ENCODE measurements around the gene FBRSL1. TPM values are rescaled to one million over a fixed set of nuclear protein-coding genes. Genes with fewer than 3 reads are reported as not detected.

Gene FBRSL1
- polyA plus RNA-seq, 3 donors, result 0.39 to 28.7 (median 0.74) TPM

DNA sequence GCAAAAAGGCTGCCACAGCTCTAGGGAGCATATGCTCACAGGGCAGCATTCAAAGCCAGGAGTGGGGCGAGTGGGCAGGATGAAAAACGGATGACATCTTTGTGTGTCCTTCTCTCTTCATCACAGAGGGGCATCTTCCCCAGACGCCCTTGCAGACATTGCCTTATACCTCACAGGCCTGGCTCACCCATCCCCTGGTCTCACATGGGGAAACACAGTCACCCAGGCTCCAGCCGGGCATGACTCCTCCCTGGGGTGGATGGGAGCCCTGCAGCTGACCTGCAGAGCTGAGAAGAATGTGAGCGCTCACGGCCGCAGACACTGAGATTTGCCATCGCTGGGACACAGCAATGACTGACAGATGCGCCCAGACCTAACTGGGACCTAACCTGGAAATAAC is 7.2 kb upstream of the FBRSL1 start:
- Histone ChIP-seq H3K4me2 (replicated peaks; ENCODE audit: extremely low read depth, low read length, poor library complexity, severe bottlenecking) (peak overlapping the region; percentile 52), H3K27me3 (ENCODE audit: control insufficient read depth in 2 of 2, insufficient read depth in 2 of 2, low read length in 2 of 2) (no peaks in the 10 kb centered on the region), H3K4me3 (replicated peaks in 1 of 3; ENCODE audit: low read depth in 2 of 3, low read length in 3 of 3) (no peak overlapping the region), H2AFZ (ENCODE audit: insufficient read depth, low read depth, low read length, poor library complexity, severe bottlenecking) (no peak overlapping the region), H3K36me3 (replicated peaks in 1 of 2; ENCODE audit: control insufficient read depth in 1 of 2, insufficient read depth in 2 of 2, low read length in 2 of 2) (no peaks in the 10 kb centered on the region), H3K9me3 (replicated peaks in 1 of 2; ENCODE audit: control insufficient read depth in 1 of 2, insufficient read depth in 1 of 2, low read length in 2 of 2) (peaks cover 0 to 6% of the 10 kb centered on the region in 2 donors), H3K27ac (ENCODE audit: low read depth in 1 of 2, low read length in 2 of 2) (peak overlapping the region in 1 of 2 donors; percentile 90), H4K20me1 (ENCODE audit: insufficient read depth, low read length) (no peaks in the 10 kb centered on the region), H3K9ac (ENCODE audit: insufficient read depth, low read length, poor library complexity, severe bottlenecking) (no peak overlapping the region), H3K4me1 (ENCODE audit: control insufficient read depth in 1 of 2, insufficient read depth in 2 of 2, low read length in 2 of 2) (peaks cover 50 to 62% of the 10 kb centered on the region in 2 donors), H3K79me2 (ENCODE audit: insufficient read depth, low read length) (no peaks in the 10 kb centered on the region)
- intact Hi-C loops (cut with micrococcal nuclease), result no loop called here
- H3K4me1 Mint-ChIP-seq, result peaks cover 44% of the 10 kb centered on the region
- peaks cover 0 to 7% (median 5%) of the 10 kb centered on the region in 7 donors for H3K9me3 Mint-ChIP-seq
- TF ChIP-seq, protein P1, sequence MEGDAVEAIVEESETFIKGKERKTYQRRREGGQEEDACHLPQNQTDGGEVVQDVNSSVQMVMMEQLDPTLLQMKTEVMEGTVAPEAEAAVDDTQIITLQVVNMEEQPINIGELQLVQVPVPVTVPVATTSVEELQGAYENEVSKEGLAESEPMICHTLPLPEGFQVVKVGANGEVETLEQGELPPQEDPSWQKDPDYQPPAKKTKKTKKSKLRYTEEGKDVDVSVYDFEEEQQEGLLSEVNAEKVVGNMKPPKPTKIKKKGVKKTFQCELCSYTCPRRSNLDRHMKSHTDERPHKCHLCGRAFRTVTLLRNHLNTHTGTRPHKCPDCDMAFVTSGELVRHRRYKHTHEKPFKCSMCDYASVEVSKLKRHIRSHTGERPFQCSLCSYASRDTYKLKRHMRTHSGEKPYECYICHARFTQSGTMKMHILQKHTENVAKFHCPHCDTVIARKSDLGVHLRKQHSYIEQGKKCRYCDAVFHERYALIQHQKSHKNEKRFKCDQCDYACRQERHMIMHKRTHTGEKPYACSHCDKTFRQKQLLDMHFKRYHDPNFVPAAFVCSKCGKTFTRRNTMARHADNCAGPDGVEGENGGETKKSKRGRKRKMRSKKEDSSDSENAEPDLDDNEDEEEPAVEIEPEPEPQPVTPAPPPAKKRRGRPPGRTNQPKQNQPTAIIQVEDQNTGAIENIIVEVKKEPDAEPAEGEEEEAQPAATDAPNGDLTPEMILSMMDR (IDR thresholded peaks at IDR 0.05), result no peak
- DNase-seq, result no peak
- peaks cover 2 to 4% of the 10 kb centered on the region in 2 donors for H3K36me3 Mint-ChIP-seq
- H3K27me3 Mint-ChIP-seq (ENCODE audit: low read depth in 3 of 3), result peaks cover 12 to 24% (median 16%) of the 10 kb centered on the region in 3 donors
- peak overlapping the region in 1 of 2 donors; percentile 83 for H3K4me3 Mint-ChIP-seq
- WGBS (ENCODE audit: insufficient coverage), result 89% methylated on average over 6 of the region's 9 CpGs
- H3K27ac Mint-ChIP-seq, result peak overlapping the region in 6 of 7 donors; percentile 80 to 93 (median 90)

DNA sequence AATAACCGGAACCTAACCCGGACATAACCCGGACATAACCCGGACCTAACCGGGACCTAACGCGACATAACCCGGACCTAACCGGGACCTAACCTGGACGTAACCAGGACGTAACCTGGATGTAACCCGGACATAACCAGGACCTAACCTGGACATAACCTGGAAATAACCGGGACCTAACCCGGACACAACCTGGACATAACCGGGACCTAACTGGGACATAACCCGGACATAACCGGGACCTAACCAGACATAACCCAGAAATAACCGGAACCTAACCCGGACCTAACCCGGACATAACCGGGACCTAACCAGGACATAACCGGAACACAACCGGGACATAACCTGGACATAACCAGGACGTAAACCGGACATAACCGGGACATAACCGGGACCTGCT is 6.7 kb upstream of the FBRSL1 start:
- no peak overlapping the region for H3K4me2 ChIP-seq (replicated peaks; ENCODE audit: extremely low read depth, low read length, poor library complexity, severe bottlenecking)
- peaks cover 0 to 6% of the 10 kb centered on the region in 2 donors for H3K9me3 ChIP-seq (replicated peaks in 1 of 2; ENCODE audit: control insufficient read depth in 1 of 2, insufficient read depth in 1 of 2, low read length in 2 of 2)
- no peak overlapping the region for H3K9ac ChIP-seq (ENCODE audit: insufficient read depth, low read length, poor library complexity, severe bottlenecking)
- H3K36me3 Mint-ChIP-seq, result peaks cover 2 to 4% of the 10 kb centered on the region in 2 donors
- intact Hi-C loops (cut with micrococcal nuclease), result no loop called here
- H2AFZ ChIP-seq (ENCODE audit: insufficient read depth, low read depth, low read length, poor library complexity, severe bottlenecking), result no peak overlapping the region
- H3K36me3 ChIP-seq (replicated peaks in 1 of 2; ENCODE audit: control insufficient read depth in 1 of 2, insufficient read depth in 2 of 2, low read length in 2 of 2), result no peaks in the 10 kb centered on the region
- TF ChIP-seq, protein P1 (IDR thresholded peaks at IDR 0.05), result no peak
- no peak for DNase-seq
- H3K27ac ChIP-seq (ENCODE audit: low read depth in 1 of 2, low read length in 2 of 2), result no peak overlapping the region
- H3K79me2 ChIP-seq (ENCODE audit: insufficient read depth, low read length), result no peaks in the 10 kb centered on the region
- no peak overlapping the region for H3K4me3 ChIP-seq (replicated peaks in 1 of 3; ENCODE audit: low read depth in 2 of 3, low read length in 3 of 3)
- H4K20me1 ChIP-seq (ENCODE audit: insufficient read depth, low read length), result no peaks in the 10 kb centered on the region
- peak overlapping the region in 3 of 7 donors; percentile 19 to 63 (median 30) for H3K27ac Mint-ChIP-seq
- peaks cover 44% of the 10 kb centered on the region for H3K4me1 Mint-ChIP-seq
- no peaks in the 10 kb centered on the region for H3K27me3 ChIP-seq (ENCODE audit: control insufficient read depth in 2 of 2, insufficient read depth in 2 of 2, low read length in 2 of 2)
- H3K27me3 Mint-ChIP-seq (ENCODE audit: low read depth in 3 of 3), result peaks cover 10 to 22% (median 17%) of the 10 kb centered on the region in 3 donors
- 99% methylated on average over 24 of the region's 27 CpGs for WGBS (ENCODE audit: insufficient coverage)
- H3K9me3 Mint-ChIP-seq, result peaks cover 0 to 7% (median 5%) of the 10 kb centered on the region in 7 donors
- H3K4me3 Mint-ChIP-seq, result no peak overlapping the region
- H3K4me1 ChIP-seq (ENCODE audit: control insufficient read depth in 1 of 2, insufficient read depth in 2 of 2, low read length in 2 of 2), result peaks cover 50 to 62% of the 10 kb centered on the region in 2 donors
